ENCODE measurements around the gene TPK1.
"Not testable (repeated sequence)": the region's sequence is repeated elsewhere in the genome, so short reads cannot be mapped to it uniquely, and the experiment has no call there.

Gene TPK1

DNA sequence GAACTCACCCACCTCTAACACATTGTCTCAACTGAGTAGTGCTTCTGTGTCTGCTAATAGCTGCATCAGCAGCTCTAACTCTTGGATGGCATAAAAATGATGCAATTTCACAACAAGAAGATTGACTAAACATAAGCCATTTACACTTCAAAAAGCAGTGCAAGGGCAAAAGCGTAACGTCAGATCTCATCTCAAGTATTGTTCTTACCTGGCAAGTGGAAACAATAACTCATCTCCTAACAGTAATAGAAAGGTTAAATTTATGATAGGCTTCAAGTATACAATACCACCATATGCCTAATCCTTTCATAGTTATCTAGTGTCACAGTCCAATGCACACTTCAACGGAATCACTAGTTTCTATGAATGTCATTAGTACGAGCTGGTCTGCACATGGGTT is 14.8 kb downstream of the TPK1 start:
- peak in 1 of 2 donors; percentile 30 for DNase-seq

DNA sequence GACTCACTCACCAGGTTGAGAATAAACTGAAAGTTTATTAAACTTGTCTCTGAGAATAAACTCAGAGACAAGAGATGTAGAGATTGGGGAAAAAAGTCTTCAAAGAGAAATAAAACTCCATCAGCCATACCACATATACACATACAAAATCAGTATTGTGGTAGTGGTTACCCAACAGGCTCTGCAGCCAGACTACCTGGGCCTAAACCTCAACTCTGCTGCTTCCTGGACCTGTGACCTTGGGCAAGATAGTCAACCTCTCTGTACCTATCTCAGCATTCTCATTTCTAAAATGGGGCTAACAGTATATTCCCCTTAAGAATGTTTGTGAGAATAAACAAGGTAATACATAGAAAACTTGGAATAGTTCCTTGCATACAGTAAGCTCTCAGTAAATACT is 15.3 kb downstream of the TPK1 start:
- DNase-seq: no peak

DNA sequence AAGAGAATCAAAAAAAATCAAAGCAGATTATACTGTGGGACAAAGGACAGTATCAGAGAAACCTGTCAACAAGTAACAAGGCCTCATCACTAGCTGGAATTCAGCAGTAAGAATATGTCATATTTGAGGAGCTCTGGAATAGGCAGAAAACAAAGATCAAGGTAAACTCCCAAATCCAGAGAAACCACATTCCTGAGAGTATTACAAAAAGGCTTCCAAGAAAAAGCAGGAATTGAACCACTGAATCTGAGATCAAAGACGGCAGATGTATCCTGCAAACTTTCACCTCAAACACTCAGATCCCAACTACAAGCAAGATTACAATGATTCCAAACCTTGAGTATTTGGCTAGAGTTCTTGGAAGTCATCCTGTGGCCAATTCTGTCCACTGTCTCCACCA is 16.3 kb downstream of the TPK1 start:
- no peak for DNase-seq

DNA sequence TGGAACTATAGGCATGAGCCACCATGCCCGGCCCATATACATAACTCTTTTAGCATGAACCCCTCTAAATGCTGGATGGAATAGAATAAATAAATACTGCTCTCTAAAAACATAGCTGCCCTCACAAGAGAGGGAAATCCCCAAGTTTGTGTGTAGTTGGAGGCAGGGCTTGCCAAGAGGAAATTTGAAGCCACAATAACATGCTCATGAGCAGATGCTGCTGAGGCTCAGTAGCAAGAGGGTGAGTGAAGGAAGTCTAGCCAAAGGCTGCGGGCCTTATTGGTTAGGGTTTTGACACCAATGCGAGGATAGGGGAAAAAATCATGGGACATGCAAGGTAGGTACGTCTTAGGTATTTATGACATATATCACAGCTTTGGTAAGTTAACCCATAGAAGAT is 17.3 kb downstream of the TPK1 start:
- peak; percentile 43 to 44 for DNase-seq

DNA sequence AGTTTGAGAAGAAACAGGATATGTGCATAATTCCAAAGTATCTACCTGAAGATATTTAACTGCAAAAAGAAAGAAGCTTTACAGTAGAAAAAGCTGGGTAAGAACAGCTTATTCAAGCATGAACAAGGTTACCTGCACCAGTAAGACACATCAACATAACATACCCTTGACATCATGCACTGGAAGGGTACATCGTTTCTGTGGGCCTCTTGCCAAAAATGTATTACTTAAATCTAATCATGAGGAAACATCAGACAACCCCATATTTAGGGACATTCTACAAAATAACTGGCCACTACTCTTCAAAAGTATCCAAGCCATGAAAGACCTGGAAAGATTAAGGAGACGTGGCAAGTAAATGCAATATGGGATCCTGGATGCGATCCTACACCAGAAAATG is 18.9 kb downstream of the TPK1 start:
- no peak for DNase-seq

DNA sequence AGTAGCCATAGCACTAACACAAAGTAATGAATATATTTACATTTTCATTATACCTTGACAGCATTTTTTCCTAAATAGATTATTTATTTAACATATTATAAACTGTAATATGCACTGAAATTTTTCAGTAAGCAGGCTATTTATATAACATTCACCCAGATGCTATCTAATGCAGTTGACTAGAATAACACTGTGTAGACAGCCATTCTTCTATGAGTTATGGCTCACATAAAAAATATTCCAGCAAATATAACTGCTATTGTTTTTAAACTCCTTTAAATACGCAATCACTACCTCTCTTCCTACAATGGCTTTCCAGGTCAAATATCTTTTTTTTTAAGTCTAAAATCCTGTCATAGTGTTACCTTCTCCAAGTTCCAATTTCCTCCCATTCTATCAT is 21.6 kb downstream of the TPK1 start:
- DNase-seq: no peak

DNA sequence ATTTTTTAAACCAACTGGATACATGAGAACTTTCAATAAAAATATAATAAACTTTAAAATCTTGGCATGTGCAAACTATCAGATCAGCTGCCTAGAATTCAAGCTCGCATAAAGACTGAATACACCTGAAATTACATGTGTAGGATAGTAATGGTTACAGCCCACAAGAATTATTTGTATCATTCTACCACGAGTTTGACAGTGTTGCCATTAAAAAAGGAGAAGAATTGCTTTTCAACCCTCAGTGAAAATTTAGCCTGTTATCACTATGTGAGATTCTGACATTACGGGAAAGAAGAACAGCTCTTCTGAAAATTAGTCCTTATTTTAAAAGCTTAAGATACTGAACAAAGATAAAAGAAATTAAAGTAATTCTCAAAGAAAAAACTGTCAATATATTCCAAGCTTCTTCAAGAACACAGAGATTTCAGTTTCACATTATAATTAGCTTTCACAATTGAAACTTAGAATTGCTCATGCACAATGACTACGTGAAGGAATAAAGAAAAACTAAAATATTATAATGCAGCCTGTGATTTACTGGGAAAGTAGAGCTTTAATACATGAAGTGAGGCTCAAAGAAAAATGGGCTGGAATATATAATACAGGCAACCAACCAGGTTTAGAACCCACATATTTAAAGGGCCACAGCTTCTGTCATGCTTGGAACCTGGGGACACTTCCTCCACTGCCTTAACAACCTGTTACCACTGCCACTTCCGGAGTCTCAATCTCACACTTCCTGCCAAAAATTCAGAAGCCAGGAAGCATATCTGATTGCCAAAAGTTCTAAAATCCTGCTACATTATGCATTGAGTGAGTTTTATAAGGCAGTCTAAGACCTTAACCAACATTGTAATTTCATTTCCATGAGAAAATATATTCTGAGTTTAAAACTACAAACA is 23.2 kb downstream of the TPK1 start:
- peak; percentile 43 to 46 for DNase-seq

DNA sequence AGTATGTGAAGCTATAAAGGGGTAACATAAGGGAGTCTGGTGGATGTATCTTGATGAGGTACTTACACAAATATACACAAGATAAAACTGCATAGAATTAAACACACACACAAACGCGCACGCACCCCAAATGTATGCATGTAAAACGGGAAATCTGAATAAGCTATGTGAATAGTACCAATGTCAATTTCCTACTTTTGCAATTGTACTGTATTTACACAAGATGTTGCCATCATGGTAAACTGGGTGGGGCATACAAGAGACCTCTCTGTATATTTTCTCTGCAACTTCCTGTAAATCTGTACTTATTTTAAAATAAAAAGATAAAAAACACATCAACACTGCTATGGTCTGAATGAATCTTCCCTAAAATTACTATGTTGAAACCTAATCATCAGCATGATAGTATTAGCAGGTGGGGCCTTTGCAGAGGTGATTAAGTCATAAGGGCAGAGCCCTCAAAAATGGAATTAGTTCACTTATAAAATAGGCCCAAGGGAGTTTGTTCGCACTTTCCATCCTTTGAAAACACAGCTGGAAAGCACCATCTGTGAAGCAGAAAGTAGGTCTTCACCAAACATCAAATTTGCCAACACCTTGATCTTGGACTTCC is 30.1 kb downstream of the TPK1 start:
- DNase-seq: no peak

DNA sequence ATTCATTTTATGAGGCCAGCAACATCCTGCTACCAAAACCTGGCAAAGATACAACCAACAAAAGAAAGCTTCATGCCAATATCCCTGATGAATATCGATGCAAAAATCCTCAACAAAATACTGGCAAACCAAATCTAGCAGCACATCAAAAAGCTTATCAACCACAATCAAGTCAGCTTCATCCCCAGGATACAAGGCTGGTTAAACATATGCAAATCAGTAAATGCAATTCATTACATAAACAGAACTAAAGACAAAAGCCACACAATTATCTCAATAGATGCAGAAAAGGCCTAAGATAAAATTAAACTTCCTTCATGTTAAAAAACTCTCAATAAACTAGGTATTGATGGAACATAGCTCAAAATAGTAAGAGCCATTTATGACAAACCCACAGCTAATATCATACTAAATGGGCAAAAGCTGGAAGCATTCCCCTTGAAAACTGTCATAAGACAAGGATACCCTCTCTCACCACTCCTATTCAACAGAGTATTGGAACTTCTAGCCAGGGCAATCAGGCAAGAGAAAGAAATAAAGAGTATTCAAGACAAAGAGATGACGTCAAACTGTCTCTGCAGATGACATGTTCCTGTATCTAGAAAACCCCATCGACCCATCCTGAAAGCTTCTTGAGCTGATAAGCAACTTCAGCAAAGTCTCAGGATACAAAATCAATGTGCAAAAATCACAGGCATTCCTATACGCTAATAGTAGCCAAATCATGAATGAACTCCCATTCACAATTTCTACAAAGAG is 35.0 kb downstream of the TPK1 start:
- DNase-seq: not testable (repeated sequence)

DNA sequence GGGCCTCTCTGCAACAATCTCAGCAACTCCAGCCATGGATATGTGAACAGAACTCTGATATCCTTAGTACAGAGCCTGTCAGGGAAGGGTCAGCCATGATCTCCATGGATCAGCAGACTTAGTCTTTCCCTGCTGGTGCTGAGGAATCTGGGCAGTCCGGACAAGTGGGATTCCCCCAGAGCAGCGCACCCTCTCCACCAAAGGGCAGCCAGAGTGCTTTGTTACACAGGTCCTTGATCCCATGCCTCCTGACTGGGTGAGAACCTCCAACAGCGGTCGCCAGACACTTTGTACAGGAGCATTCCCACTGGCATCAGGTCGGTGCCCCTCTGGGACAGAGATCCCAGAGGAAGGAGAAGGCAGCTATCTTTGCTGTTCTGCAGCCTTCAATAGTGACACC is 38.9 kb downstream of the TPK1 start:
- no peak for DNase-seq

DNA sequence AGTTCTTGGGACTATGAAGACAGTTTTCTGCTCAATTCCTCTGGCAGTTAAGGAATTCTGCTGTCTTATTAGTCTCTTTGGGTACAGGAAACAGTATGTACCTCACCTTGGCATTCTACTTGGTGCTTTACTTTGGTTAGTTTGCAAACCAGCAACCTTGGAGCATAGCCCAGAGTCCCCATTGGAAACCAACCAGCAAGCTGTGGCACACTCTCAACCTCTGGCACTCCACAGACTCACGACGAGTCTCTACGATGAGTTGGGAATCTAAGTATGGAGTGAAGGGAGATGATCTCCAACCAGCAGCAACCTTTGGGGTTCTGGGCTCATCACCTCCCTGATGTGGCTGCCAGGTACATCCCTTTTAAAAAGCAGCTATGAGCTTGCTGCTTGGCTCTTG is 43.8 kb downstream of the TPK1 start:
- DNase-seq: no peak

DNA sequence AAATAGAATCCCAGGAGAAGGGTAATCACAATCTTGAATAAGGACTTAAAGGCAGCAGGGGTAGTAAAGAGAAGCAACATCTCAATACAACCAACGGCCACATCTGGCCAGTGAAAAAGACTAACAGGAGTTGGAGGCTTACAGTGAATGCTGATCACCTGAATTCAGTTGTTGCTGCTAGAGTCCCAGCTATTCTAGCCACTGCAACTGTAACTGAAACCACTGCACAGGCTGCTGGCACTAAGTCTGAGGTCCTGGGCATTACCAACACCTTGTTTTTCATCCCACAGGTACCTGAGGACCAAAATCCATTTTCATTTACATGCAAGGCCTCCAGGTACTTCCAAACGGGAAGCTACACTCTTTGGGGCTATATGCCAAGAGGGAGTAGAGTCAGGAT is 44.4 kb downstream of the TPK1 start:
- DNase-seq: no peak

DNA sequence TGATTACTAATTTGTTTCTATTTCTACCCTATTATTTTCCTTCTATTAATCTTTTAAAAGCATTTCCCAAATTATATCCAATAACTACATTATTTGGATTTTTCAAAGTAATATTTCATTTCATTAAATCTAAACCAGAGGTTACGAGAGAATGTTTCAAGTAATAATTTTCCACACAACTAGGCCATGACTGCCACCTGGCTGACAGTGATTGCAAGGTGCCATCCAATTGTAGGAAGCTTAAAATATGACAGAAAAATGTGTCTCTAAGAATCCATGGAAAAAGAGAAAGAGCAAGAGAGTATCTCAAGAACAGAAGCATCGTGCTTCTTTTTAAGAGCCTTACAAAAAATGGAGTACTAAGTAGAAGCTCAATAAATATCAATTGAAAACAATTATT is 48.7 kb downstream of the TPK1 start:
- no peak for DNase-seq

DNA sequence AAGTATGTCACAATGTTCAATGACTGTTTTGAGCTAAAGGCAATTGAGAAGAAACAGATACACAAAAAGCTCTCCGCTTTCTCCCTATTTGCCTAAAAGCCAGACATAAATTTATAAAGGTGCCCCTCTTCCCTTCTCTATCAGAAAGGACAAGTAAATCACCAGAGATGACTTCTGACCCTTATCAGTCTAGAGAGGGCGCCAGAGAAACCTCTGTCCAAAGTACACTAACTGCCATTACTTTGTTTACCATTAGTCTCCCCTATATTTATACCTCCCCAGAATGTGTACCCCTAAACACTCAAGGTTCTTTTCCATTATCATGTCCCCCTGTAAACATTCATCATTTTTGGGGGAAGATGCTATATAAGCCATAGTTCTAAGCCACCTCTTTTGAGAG is 49.3 kb downstream of the TPK1 start:
- DNase-seq: peak in 1 of 2 donors; percentile 6

DNA sequence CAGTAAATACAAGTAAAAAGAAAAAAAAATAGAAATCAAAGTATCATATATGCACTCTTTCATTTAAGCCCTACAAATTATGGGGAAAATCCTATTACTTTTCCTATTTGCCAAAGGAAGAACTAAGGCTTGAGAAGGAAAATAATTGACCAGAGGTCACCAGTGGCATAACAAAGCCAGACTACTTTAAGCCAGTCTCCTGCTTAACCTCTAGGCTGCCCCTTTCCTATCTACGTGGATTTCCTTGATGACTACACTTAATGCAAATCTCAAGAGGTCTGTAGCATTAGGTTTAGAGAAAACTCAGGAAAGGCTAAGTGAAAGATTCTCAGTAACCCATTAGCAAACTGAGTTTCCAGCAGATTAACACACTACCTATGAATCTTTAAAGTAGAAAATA is 49.8 kb downstream of the TPK1 start:
- DNase-seq: no peak

DNA sequence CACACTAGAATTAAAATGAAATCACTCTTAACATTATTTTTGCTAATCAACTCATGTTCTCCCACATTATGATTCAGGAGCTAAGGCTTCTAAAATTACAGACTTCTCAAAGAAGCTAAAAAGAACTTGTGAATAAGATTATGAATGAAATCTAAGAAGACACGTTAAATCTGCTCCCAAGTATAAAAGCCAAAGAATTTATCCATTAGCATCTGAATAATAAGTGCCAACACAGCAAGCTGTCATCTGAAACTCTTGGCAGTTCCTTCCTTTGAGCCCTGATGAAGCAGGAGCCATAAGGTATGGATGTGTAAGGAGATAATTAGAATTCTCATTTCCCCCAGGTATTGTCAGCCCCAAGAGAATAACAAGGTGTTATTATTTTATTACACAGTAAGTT is 50.3 kb downstream of the TPK1 start:
- no peak for DNase-seq

DNA sequence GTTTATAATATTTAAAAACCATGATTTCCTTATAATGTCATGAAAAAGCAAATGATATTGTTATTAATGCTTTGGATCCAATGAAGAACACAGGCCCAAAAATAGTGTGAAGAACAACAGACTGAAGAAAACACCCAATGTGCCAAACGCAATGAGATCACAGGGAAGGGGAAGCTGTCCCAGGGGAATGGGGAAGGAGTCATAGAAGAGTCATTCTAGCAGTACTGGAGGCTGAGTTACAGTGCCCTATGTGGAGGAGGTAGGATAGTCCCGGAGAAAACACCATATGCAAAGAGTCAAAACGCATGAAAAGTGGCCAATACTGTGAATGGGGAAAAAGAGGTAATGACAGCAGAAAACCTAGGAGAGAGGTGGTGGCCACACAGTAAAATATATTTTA is 50.9 kb downstream of the TPK1 start:
- no peak for DNase-seq

DNA sequence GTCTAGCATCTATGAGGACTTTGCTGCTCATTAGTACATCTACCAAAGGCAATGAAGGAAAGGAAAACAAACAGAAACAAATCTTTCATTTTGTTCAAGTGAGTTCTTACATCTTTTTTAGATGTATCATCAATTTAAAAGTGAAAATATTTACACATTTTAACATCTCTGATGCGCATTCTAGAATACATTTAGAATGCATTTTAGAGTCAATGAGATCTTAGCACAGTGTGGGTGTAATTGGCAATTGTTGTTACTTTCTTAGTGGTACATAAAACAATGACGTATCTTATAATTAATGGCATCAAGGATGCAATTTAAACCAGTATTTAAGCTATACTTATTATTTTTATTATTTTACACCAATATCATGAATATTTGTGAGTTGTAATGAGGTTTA is 51.4 kb downstream of the TPK1 start:
- DNase-seq: no peak

DNA sequence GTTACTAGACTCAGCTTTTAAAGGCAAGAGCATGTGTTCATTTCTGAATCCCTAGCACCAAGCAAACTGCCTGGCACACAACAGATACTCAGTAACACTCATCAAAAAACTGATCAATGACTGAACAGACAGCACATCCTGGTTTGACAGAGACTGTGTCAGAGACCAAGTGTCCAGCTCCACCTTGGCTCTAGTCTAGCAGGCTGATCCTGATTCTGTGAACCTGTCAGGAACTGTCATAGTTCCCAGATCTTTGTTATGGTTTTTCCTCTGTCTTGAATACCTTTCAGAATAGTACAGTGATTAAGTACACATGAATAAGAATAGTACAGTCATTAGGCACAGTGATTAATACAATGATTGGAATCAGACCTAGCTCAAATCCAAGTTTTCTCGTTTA is 53.0 kb downstream of the TPK1 start:
- DNase-seq: no peak

DNA sequence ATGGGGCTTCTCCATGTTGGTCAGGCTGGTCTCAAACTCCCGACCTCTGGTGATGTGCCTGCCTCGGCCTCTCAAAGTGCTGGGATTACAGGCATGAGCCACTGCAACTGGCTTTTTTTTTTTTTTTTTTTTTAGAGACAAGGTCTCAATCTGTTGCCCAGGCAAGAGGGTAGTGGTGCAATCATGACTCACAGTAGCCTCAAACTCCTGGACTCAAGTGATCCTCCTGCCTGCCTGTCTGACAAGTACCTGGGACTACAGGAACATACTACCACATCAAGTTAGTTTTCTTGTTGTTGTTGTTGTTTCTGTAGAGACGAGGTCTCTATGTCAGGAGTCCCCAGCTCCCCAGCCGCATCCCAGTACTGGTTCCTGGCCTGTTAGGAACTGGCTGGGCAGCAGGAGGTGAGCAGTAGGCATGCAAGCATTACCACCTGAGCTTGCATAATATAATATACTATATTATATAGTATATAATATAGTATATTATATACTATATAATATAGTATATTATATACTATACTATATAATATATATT is 55.7 kb downstream of the TPK1 start:
- no peak for DNase-seq

DNA sequence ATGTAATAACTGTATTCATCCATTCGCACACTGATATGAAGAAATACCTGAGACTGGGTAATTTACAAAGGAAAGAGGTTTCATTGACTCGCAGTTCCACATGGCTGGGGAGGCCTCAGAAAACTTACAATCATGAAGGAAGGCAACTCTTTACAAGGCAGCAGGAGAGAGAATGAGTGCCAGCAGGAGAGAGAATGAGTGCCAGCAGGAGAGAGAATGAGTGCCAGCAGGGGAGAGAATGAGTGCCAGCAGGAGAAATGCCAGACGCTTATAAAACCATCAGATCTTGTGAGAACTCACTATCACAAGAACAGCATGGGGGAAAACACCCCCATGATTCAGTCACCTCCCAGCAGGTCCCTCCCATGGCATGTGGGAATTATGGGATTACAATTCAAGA is 58.0 kb downstream of the TPK1 start:
- DNase-seq: not testable (repeated sequence)

DNA sequence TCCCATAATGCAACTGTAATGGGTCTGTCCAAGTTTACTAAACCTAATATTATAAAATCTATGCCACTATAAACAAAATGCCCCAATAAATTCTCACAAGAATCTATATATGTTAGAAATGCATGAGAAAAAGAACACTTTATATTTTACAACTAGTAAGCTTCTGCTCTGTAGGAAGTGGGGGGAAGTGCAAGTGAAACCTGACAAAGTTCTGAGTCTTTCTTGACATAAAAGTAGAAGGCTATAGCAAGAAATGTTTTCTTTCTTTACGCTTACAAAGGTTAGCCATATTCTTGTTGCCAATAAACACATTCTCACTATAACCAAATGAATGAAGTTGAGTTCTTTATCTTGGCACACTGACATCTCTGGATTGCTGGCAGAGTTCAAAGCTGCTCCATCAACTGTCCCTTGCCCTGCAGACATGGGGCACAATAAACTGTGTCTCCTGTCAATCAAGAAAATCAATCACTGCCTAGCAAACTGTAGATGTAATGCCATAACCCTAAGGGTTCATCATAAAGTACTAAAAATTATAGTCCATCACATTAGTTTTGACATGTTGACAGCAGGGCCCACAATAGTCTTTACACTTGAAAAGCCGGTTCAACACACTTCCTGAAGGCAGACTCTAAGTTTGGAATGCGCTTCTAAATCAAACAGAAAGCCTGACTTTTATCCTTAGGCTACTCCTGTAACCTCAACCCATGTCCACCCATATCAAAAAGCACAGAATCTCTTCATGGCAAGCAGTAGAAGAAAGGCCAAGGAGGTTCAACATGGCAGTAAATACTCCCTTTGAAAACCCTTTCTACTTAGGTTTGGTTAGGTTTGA is 58.6 kb downstream of the TPK1 start:
- DNase-seq: no peak

DNA sequence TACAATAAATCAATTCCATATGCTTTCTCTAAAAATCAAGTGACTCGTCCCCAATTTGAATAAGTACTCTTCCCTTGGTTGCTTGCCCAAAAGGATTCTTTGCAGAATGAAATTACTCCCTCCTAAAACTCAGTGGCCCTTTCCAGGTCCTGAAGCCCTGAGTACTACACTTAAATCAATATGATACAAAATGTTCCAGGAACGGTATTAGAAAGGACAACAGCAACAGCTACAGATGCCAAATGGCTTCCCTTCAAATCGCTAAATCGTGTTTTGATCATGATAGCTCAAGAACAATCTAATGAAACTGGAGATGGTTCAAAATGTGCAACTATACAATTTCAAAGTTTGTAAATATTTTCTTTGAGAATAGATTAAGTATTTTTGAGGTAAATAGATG is 59.4 kb downstream of the TPK1 start:
- no peak for DNase-seq
